Cardiac muscle cell (in vitro differentiated cells and primary cell): ENCODE results near the gene MPV17. TPM values are rescaled to one million over a fixed set of nuclear protein-coding genes. Genes with fewer than 3 reads are reported as not detected.
"Not testable (repeated sequence)": the region's sequence is repeated elsewhere in the genome, so short reads cannot be mapped to it uniquely, and the experiment has no call there.

Experiments used
- DNase-seq, 2 donors: peaks; one replicate each; pipeline versions ENCODE4 v3.0.0 to v3.0.0-alpha.2; 2010 to 2017; ENCODE audit warnings: low read depth in 1 of 2, low spot score in 1 of 2
- H3K27ac ChIP-seq: fragments of 200-600 bp; sonication (generic); 2 replicates; pipeline ENCODE4 v1.5.1; 2016
- H3K27me3 ChIP-seq: fragments of 200-600 bp; sonication (generic); 2 replicates; pipeline ENCODE4 v1.6.0; 2016; ENCODE audit warnings: control low read depth
- H3K36me3 ChIP-seq: fragments of 200-600 bp; sonication (generic); 2 replicates; pipeline ENCODE4 v1.5.1; 2016; ENCODE audit warnings: control low read depth
- H3K4me1 ChIP-seq: fragments of 200-600 bp; sonication (generic); 2 replicates; pipeline ENCODE4 v1.8.1; 2017; ENCODE audit warnings: low read depth, mild to moderate bottlenecking, mixed run types
- H3K4me3 ChIP-seq: fragments of 200-600 bp; sonication (generic); 2 replicates; pipeline ENCODE4 v1.5.1; 2016; ENCODE audit warnings: mild to moderate bottlenecking
- H3K9me3 ChIP-seq: fragments of 200-600 bp; sonication (generic); 2 replicates; pipeline ENCODE4 v1.5.1; 2017; ENCODE audit warnings: low read depth, mild to moderate bottlenecking, control low read depth
- polyA plus RNA-seq: library from polyadenylated mRNA; unstranded; fragments of >200 nt; fragmentation: Nextera tagmentation; extraction: Ambion mirVana; gene quantifications from 2 replicates; pipeline ENCODE4 v1.2.1, GENCODE V29; 2016
- total RNA-seq: library from RNA; depleted of rRNA; stranded (reverse); fragments of >200 nt; gene quantifications from 2 replicates; pipeline ENCODE4 v1.2.3, GENCODE V29; 2016
- TF ChIP-seq, protein P1 (sequence below): IDR thresholded peaks from 2 replicates; pipeline ENCODE4 v1.5.1; 2012; ENCODE audit warnings: low read depth, mild to moderate bottlenecking, low read length

The MPV17 gene
- total and polyA plus RNA-seq, 2 experiments from 2014 or later = 70.8 to 88.7 TPM

- no peak overlapping the region for H3K4me3 ChIP-seq
- H3K9me3 ChIP-seq = no peaks in the 10 kb centered on the region
- TF ChIP-seq, protein P1, sequence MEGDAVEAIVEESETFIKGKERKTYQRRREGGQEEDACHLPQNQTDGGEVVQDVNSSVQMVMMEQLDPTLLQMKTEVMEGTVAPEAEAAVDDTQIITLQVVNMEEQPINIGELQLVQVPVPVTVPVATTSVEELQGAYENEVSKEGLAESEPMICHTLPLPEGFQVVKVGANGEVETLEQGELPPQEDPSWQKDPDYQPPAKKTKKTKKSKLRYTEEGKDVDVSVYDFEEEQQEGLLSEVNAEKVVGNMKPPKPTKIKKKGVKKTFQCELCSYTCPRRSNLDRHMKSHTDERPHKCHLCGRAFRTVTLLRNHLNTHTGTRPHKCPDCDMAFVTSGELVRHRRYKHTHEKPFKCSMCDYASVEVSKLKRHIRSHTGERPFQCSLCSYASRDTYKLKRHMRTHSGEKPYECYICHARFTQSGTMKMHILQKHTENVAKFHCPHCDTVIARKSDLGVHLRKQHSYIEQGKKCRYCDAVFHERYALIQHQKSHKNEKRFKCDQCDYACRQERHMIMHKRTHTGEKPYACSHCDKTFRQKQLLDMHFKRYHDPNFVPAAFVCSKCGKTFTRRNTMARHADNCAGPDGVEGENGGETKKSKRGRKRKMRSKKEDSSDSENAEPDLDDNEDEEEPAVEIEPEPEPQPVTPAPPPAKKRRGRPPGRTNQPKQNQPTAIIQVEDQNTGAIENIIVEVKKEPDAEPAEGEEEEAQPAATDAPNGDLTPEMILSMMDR = peak; percentile 69
- H3K4me1 ChIP-seq = peaks cover 8% of the 10 kb centered on the region
- H3K27ac ChIP-seq = no peak overlapping the region
- peak in 1 of 2 donors; percentile 97 for DNase-seq
- H3K36me3 ChIP-seq = no peaks in the 10 kb centered on the region
- no peaks in the 10 kb centered on the region for H3K27me3 ChIP-seq
Measured at GRCh38 chr2:27320958-27321543, 1.8 kb downstream of the MPV17 start.

- DNase-seq, H3K36me3 ChIP-seq, H3K27me3 ChIP-seq, H3K4me1 ChIP-seq, H3K4me3 ChIP-seq, H3K27ac ChIP-seq, H3K9me3 ChIP-seq: not testable (repeated sequence)
Measured at GRCh38 chr2:27319839-27320238, 3.1 kb downstream of the MPV17 start.

GRCh38 chr2:27316655-27317412, 6.1 kb downstream of the MPV17 start:
- no peaks in the 10 kb centered on the region for H3K36me3 ChIP-seq
- TF ChIP-seq, protein P1 = no peak
- H3K27me3 ChIP-seq = no peaks in the 10 kb centered on the region
- DNase-seq = no peak
- no peak overlapping the region for H3K4me3 ChIP-seq
- H3K27ac ChIP-seq = no peak overlapping the region
- peaks cover 2% of the 10 kb centered on the region for H3K4me1 ChIP-seq
- H3K9me3 ChIP-seq = no peaks in the 10 kb centered on the region

DNA sequence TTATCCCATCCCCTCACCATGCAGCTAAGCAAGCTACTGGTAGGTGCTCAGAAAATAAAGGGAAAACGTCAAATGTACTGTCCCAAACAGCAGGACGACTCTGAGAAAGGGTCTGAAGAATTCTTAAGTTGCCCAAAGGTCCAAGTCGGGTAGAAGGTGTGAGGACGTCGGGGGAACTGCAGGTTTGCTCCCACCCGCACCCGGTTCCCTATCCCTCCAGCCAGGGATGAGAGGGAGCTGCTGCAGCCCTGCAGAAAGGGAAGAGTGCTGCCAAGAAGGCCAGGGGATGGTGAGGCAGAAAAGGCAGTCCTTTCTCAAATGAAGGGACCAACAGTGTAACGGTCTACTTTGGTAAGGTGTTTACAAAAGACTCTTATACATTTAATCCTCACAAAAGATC, 7.8 kb downstream of the MPV17 start:
- TF ChIP-seq, protein P1 = no peak
- no peaks in the 10 kb centered on the region for H3K27me3 ChIP-seq
- DNase-seq = no peak

GRCh38 chr2:27314709-27315108, 8.2 kb downstream of the MPV17 start:
- Histone ChIP-seq H3K27ac (no peak overlapping the region), H3K36me3 (no peaks in the 10 kb centered on the region), H3K9me3 (no peaks in the 10 kb centered on the region), H3K4me3 (no peak overlapping the region), H3K27me3 (no peaks in the 10 kb centered on the region), H3K4me1 (no peaks in the 10 kb centered on the region)
- DNase-seq = no peak
- TF ChIP-seq, protein P1 = no peak

More for the DNA sequence above, 7.8 kb downstream of the MPV17 start:
- H3K9me3 ChIP-seq = no peaks in the 10 kb centered on the region
- H3K4me1 ChIP-seq = no peaks in the 10 kb centered on the region
- no peak overlapping the region for H3K4me3 ChIP-seq
- H3K36me3 ChIP-seq = no peaks in the 10 kb centered on the region
- H3K27ac ChIP-seq = no peak overlapping the region
